Ovary (tissue), 3 donors: ENCODE measurements around the gene NLN.
"Not testable (repeated sequence)": the region's sequence is repeated elsewhere in the genome, so short reads cannot be mapped to it uniquely, and the experiment has no call there.

ENCODE experiments used
- CTCF ChIP-seq, 3 donors: fragments of 450-650 bp in 2 of 3; fragments of 200-600 bp in 1 of 3; IDR thresholded peaks; one replicate each; pipeline versions ENCODE4 v1.5.1 to v1.8.0; 2016 to 2022; ENCODE audit warnings: antibody characterized with exemption in 3 of 3, mild to moderate bottlenecking in 1 of 3
- EP300 ChIP-seq: sonication (generic); formaldehyde crosslinking; IDR thresholded peaks from one replicate; pipeline ENCODE4 v1.6.1; 2017; ENCODE audit warnings: antibody characterized with exemption
- POLR2A ChIP-seq: fragments of 450-650 bp; IDR thresholded peaks from one replicate; pipeline ENCODE4 v1.6.1; 2017; ENCODE audit warnings: antibody characterized with exemption, mild to moderate bottlenecking, moderate library complexity
- donor health status: DM: no; HTN: no; CAD: no.

DNA sequence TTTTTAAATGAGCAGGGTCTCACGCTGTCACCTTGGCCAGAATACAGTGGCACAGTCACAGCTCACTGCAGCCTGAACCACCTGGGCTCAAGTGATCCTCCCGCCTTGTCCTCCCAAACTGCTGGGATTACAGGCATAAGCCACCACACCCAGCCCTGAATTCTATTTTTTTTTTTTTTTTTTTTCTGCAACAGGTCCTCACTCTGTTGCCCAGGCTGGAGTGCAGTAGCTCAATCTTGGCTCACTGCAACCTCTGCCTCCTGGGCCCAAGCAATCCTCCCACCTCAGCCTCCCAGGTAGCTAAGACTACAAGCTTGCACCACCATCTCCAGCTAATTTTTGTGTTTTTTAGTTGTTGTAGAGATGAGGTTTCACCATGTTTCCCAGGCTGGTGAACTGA, 51.0 kb downstream of the NLN start:
- not testable (repeated sequence) for TF ChIP-seq CTCF (IDR thresholded peaks at IDR 0.05); POLR2A; EP300
